Activated CD8-positive, alpha-beta memory T cell treated with anti-CD3 and anti-CD28 coated beads, Interleukin-2, amount 10 ng/mL, durations not matched to agents 7 days and 5 days (primary cell): ENCODE data around the gene SDF2. TPM values are rescaled to one million over a fixed set of nuclear protein-coding genes. Genes with fewer than 3 reads are reported as not detected.

Source experiments
- ATAC-seq: fragments of 150-1000 bp; cut with Tn5 transposase; one replicate; pipeline ENCODE4 v1.10.0; 2021; ENCODE audit warnings: moderate library complexity
- CTCF ChIA-PET: fragments of 350-600 bp; sonication (Branson Sonifier 250); formaldehyde crosslinking; loops from one replicate; lab custom pipeline; 2021; ENCODE audit warnings: antibody characterized with exemption; lab: Charles Lee
- DNase-seq: peaks from one replicate; pipeline ENCODE4 v3.0.0-alpha.2; 2020
- H3K27ac Mint-ChIP-seq: one replicate; pipeline ENCODE4 v1.8.0; 2021; ENCODE audit warnings: mild to moderate bottlenecking, mixed read lengths
- H3K27me3 Mint-ChIP-seq: one replicate; pipeline ENCODE4 v1.8.0; 2021; ENCODE audit warnings: mixed read lengths
- H3K36me3 Mint-ChIP-seq: one replicate; pipeline ENCODE4 v1.8.0; 2021; ENCODE audit warnings: mild to moderate bottlenecking, mixed read lengths
- H3K4me1 Mint-ChIP-seq: one replicate; pipeline ENCODE4 v1.8.0; 2021; ENCODE audit warnings: mixed read lengths
- H3K4me3 Mint-ChIP-seq: one replicate; pipeline ENCODE4 v1.8.0; 2021; ENCODE audit warnings: mild to moderate bottlenecking, moderate library complexity, mixed read lengths
- H3K9me3 Mint-ChIP-seq: one replicate; pipeline ENCODE4 v1.8.0; 2022; ENCODE audit warnings: low read depth, mixed read lengths
- total RNA-seq, 2 experiments: library from RNA; stranded (reverse); gene quantifications; one replicate each; pipeline ENCODE4 v1.2.3, GENCODE V29; 2021

SDF2 gene
- 10 to 100 TPM; 45.9 to 48.9 TPM for total RNA-seq

GRCh38 chr17:28661635-28662526 lies at the start of gene SDF2, which contains the start of gene SUPT6H:
SDF2 (minus strand) TSS chr17:28661906; CDS start chr17:28661876, 30 bp downstream.
SUPT6H (plus strand) TSS chr17:28662205; CDS start chr17:28673402, 11,197 bp downstream.
- Mint-ChIP-seq H3K36me3 (peaks cover 38% of the 10 kb centered on the region), H3K9me3 (no peaks in the 10 kb centered on the region), H3K4me3 (peak within 1 kb of the TSS; percentile 97), H3K4me1 (peaks cover 48% of the 10 kb centered on the region), H3K27ac (peak within 1 kb of the TSS; percentile 99), H3K27me3 (no peaks in the 10 kb centered on the region)
- CTCF ChIA-PET, result interaction anchor here (1.1 to 5.2 kb wide), 12 partner anchors 9 to 455 kb away, joined by 3 to 102 read pairs (median 5); partner anchors contain the start of genes BLTP2, NEK8, PHF12 and PROCA1
- ATAC-seq, result peak; percentile 90
- DNase-seq, result peak; percentile 95

- Mint-ChIP-seq H3K27me3 (peaks cover 19% of the 10 kb centered on the region), H3K4me3 (peak overlapping the region; percentile 81), H3K9me3 (no peaks in the 10 kb centered on the region), H3K4me1 (peaks cover 17% of the 10 kb centered on the region), H3K27ac (peak overlapping the region; percentile 93), H3K36me3 (peaks cover 3% of the 10 kb centered on the region)
- ATAC-seq (peak; percentile 93), DNase-seq (peak; percentile 92)
- CTCF ChIA-PET, result interaction anchor here (0.7 to 5.3 kb wide), 16 partner anchors 9 to 215 kb away, joined by 3 to 52 read pairs (median 6); partner anchors contain the start of genes BLTP2, NEK8, RPL23A and SDF2
Measured at GRCh38 chr17:28710861-28711722, 49.4 kb upstream of the SDF2 start.

GRCh38 chr17:28707339-28707720 lies 45.6 kb upstream of the SDF2 start:
- no peak overlapping the region for H3K27ac Mint-ChIP-seq
- ATAC-seq (no peak), DNase-seq (no peak)
- H3K9me3 Mint-ChIP-seq, result no peaks in the 10 kb centered on the region
- no peaks in the 10 kb centered on the region for H3K27me3 Mint-ChIP-seq
- no peak overlapping the region for H3K4me3 Mint-ChIP-seq
- H3K36me3 Mint-ChIP-seq, result peaks cover 8% of the 10 kb centered on the region
- H3K4me1 Mint-ChIP-seq, result peaks cover 11% of the 10 kb centered on the region
- CTCF ChIA-PET, result interaction anchor here (0.8 kb wide), 1 partner anchor 56 kb away, joined by 3 read pairs; no protein-coding TSS in a partner anchor

GRCh38 chr17:28706471-28707338 lies 45.0 kb upstream of the SDF2 start:
- Mint-ChIP-seq H3K9me3 (no peaks in the 10 kb centered on the region), H3K27ac (no peak overlapping the region), H3K36me3 (peaks cover 11% of the 10 kb centered on the region), H3K27me3 (no peaks in the 10 kb centered on the region), H3K4me1 (peaks cover 8% of the 10 kb centered on the region), H3K4me3 (no peak overlapping the region)
- CTCF ChIA-PET, result interaction anchor here (0.8 kb wide), 1 partner anchor 57 kb away, joined by 3 read pairs; no protein-coding TSS in a partner anchor
- ATAC-seq, result no peak
- DNase-seq, result no peak

GRCh38 chr17:28705728-28706334 lies 44.1 kb upstream of the SDF2 start:
- Mint-ChIP-seq H3K9me3 (no peaks in the 10 kb centered on the region), H3K27ac (no peak overlapping the region), H3K27me3 (no peaks in the 10 kb centered on the region), H3K36me3 (peaks cover 18% of the 10 kb centered on the region), H3K4me3 (no peak overlapping the region), H3K4me1 (peaks cover 5% of the 10 kb centered on the region)
- ATAC-seq (no peak), DNase-seq (no peak)
- CTCF ChIA-PET, result no interaction called here

- Mint-ChIP-seq H3K27ac (no peak overlapping the region), H3K9me3 (no peaks in the 10 kb centered on the region), H3K4me3 (no peak overlapping the region), H3K27me3 (no peaks in the 10 kb centered on the region), H3K4me1 (peaks cover 2% of the 10 kb centered on the region), H3K36me3 (peaks cover 20% of the 10 kb centered on the region)
- CTCF ChIA-PET, result no interaction called here
- ATAC-seq, result no peak
- DNase-seq, result no peak
Measured at GRCh38 chr17:28705074-28705659, 43.5 kb upstream of the SDF2 start.

- DNase-seq, result no peak
- H3K36me3 Mint-ChIP-seq, result peaks cover 24% of the 10 kb centered on the region
- H3K27me3 Mint-ChIP-seq, result no peaks in the 10 kb centered on the region
- H3K9me3 Mint-ChIP-seq, result no peaks in the 10 kb centered on the region
- CTCF ChIA-PET, result no interaction called here
- H3K4me3 Mint-ChIP-seq, result no peak overlapping the region
- H3K4me1 Mint-ChIP-seq, result no peaks in the 10 kb centered on the region
- no peak for ATAC-seq
- H3K27ac Mint-ChIP-seq, result no peak overlapping the region
Measured at GRCh38 chr17:28704219-28704858, 42.6 kb upstream of the SDF2 start.

- no peak for DNase-seq
- no peak overlapping the region for H3K4me3 Mint-ChIP-seq
- peaks cover 27% of the 10 kb centered on the region for H3K36me3 Mint-ChIP-seq
- no peak for ATAC-seq
- CTCF ChIA-PET, result no interaction called here
- H3K27ac Mint-ChIP-seq, result no peak overlapping the region
- no peaks in the 10 kb centered on the region for H3K9me3 Mint-ChIP-seq
- H3K4me1 Mint-ChIP-seq, result no peaks in the 10 kb centered on the region
- no peaks in the 10 kb centered on the region for H3K27me3 Mint-ChIP-seq
Measured at GRCh38 chr17:28703552-28704218, 42.0 kb upstream of the SDF2 start.

GRCh38 chr17:28702752-28703150 lies 41.0 kb upstream of the SDF2 start:
- ATAC-seq (no peak), DNase-seq (no peak)
- CTCF ChIA-PET, result no interaction called here
- H3K27me3 Mint-ChIP-seq, result no peaks in the 10 kb centered on the region
- H3K36me3 Mint-ChIP-seq, result peaks cover 29% of the 10 kb centered on the region
- H3K9me3 Mint-ChIP-seq, result no peaks in the 10 kb centered on the region
- no peaks in the 10 kb centered on the region for H3K4me1 Mint-ChIP-seq
- H3K4me3 Mint-ChIP-seq, result no peak overlapping the region
- H3K27ac Mint-ChIP-seq, result no peak overlapping the region

- Mint-ChIP-seq H3K27ac (no peak overlapping the region), H3K36me3 (peaks cover 33% of the 10 kb centered on the region), H3K4me3 (no peak overlapping the region), H3K27me3 (no peaks in the 10 kb centered on the region), H3K9me3 (no peaks in the 10 kb centered on the region), H3K4me1 (no peaks in the 10 kb centered on the region)
- ATAC-seq, result no peak
- no peak for DNase-seq
- CTCF ChIA-PET, result interaction anchor here (0.8 kb wide), 1 partner anchor 61 kb away, joined by 3 read pairs; no protein-coding TSS in a partner anchor
Measured at GRCh38 chr17:28702026-28702751, 40.5 kb upstream of the SDF2 start.
